ENCODE measurements around the gene BLVRB. TPM values are rescaled to one million over a fixed set of nuclear protein-coding genes. Genes with fewer than 3 reads are reported as not detected.

The BLVRB gene
- total RNA-seq, 1 experiment from 2014 or later = 35.1 TPM

GRCh38 chr19:40425450-40426287 is 39.9 kb downstream of the BLVRB start, which contains the start of gene SERTAD1:
SERTAD1 (minus strand) TSS chr19:40425992; CDS start chr19:40423546, 2,446 bp downstream.
- POLR2A ChIA-PET = interaction anchor here (0.7 to 1.9 kb wide), 12 partner anchors 9 to 990 kb away, joined by 3 to 32 read pairs (median 4); partner anchors contain the start of genes BLVRB, PRX, RPS16 and SERTAD3
- H3K27ac Mint-ChIP-seq = peak within 1 kb of the TSS; percentile 97
- H3K36me3 Mint-ChIP-seq = no peaks in the 10 kb centered on the region; the same call in 1 of the 2 replicates
- DNase-seq (ENCODE audit: low spot score) (peak; percentile 100), ATAC-seq (peak; percentile 89)
- H3K27me3 Mint-ChIP-seq (ENCODE audit: low read depth) = peaks cover 3% of the 10 kb centered on the region; the same call in 1 of the 2 replicates
- peak within 1 kb of the TSS; percentile 91 for H3K4me3 Mint-ChIP-seq
- H3K9me3 Mint-ChIP-seq = no peaks in the 10 kb centered on the region
- peaks cover 16% of the 10 kb centered on the region for H3K4me1 Mint-ChIP-seq
- CTCF ChIA-PET = interaction anchor here (0.6 to 3.3 kb wide), 26 partner anchors 8 to 1574 kb away, joined by 3 to 32 read pairs (median 4); partner anchors contain the start of genes BLVRB, PRX and RAB4B
- TF ChIP-seq NFATC4 (CRISPR knock-in tag; IDR thresholded peaks at IDR 0.05) (no peak), ZBTB43 (CRISPR knock-in tag; IDR thresholded peaks at IDR 0.05) (no peak), CREM (CRISPR knock-in tag; IDR thresholded peaks at IDR 0.05) (0 out of 2 replicates have a peak, but pooled peaks have one; percentile 35), JAZF1 (CRISPR knock-in tag; IDR thresholded peaks at IDR 0.05) (no peak), NFE2L1 (CRISPR knock-in tag; IDR thresholded peaks at IDR 0.05) (no peak), NFYB (CRISPR knock-in tag; conservative IDR thresholded peaks at IDR 0.05; ENCODE audit: low read depth) (peak; percentile 98), HMGA2 (CRISPR knock-in tag; IDR thresholded peaks at IDR 0.05) (no peak), ZNF532 (CRISPR knock-in tag; IDR thresholded peaks at IDR 0.05; ENCODE audit: borderline replicate concordance) (no peak), ELF4 (CRISPR knock-in tag; IDR thresholded peaks at IDR 0.05; ENCODE audit: low read depth) (no peak), CDX4 (CRISPR knock-in tag; IDR thresholded peaks at IDR 0.05; ENCODE audit: borderline replicate concordance) (no peak), SP1 (CRISPR knock-in tag; conservative IDR thresholded peaks at IDR 0.05) (peak; percentile 92), FOXP4 (CRISPR knock-in tag; IDR thresholded peaks at IDR 0.05) (no peak), GABPB1 (CRISPR knock-in tag; IDR thresholded peaks at IDR 0.05) (0 out of 2 replicates have a peak, but pooled peaks have one; percentile 29), ZNF396 (CRISPR knock-in tag; IDR thresholded peaks at IDR 0.05; ENCODE audit: borderline replicate concordance) (no peak), ZNF671 (CRISPR knock-in tag; IDR thresholded peaks at IDR 0.05) (no peak), AFF4 (CRISPR knock-in tag; IDR thresholded peaks at IDR 0.05; ENCODE audit: borderline replicate concordance) (no peak)
- TF ChIP-seq, protein P1, sequence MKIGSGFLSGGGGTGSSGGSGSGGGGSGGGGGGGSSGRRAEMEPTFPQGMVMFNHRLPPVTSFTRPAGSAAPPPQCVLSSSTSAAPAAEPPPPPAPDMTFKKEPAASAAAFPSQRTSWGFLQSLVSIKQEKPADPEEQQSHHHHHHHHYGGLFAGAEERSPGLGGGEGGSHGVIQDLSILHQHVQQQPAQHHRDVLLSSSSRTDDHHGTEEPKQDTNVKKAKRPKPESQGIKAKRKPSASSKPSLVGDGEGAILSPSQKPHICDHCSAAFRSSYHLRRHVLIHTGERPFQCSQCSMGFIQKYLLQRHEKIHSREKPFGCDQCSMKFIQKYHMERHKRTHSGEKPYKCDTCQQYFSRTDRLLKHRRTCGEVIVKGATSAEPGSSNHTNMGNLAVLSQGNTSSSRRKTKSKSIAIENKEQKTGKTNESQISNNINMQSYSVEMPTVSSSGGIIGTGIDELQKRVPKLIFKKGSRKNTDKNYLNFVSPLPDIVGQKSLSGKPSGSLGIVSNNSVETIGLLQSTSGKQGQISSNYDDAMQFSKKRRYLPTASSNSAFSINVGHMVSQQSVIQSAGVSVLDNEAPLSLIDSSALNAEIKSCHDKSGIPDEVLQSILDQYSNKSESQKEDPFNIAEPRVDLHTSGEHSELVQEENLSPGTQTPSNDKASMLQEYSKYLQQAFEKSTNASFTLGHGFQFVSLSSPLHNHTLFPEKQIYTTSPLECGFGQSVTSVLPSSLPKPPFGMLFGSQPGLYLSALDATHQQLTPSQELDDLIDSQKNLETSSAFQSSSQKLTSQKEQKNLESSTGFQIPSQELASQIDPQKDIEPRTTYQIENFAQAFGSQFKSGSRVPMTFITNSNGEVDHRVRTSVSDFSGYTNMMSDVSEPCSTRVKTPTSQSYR (CRISPR knock-in tag; IDR thresholded peaks at IDR 0.05) = no peak
- TF ChIP-seq, protein P2, sequence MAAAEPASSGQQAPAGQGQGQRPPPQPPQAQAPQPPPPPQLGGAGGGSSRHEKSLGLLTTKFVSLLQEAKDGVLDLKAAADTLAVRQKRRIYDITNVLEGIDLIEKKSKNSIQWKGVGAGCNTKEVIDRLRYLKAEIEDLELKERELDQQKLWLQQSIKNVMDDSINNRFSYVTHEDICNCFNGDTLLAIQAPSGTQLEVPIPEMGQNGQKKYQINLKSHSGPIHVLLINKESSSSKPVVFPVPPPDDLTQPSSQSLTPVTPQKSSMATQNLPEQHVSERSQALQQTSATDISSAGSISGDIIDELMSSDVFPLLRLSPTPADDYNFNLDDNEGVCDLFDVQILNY (CRISPR knock-in tag; IDR thresholded peaks at IDR 0.05) = peak; percentile 42; the same call in 1 of the 2 replicates
